KMS-11 (cell line): ENCODE data around the gene KL.

ENCODE experiments used
- H2AFZ ChIP-seq: fragments of 200-600 bp; sonication (generic); 2 replicates; pipeline ENCODE4 v1.6.1; 2016; ENCODE audit warnings: antibody characterized with exemption, mixed run types, low read depth
- H3K27ac ChIP-seq: fragments of 200-600 bp; sonication (generic); 2 replicates; pipeline ENCODE4 v1.6.1; 2016; ENCODE audit warnings: mild to moderate bottlenecking, mixed run types
- H3K27me3 ChIP-seq: fragments of 200-600 bp; sonication (generic); 2 replicates; pipeline ENCODE4 v1.6.1; 2017; ENCODE audit warnings: mild to moderate bottlenecking, low read depth, mixed run types, moderate library complexity; ENCODE audit not compliant: insufficient read depth
- H3K36me3 ChIP-seq: fragments of 200-600 bp; sonication (generic); 2 replicates; pipeline ENCODE4 v1.6.1; 2017; ENCODE audit warnings: mild to moderate bottlenecking, mixed run types; ENCODE audit not compliant: insufficient read depth
- H3K4me1 ChIP-seq: fragments of 200-600 bp; sonication (generic); 2 replicates; pipeline ENCODE4 v1.6.1; 2016; ENCODE audit warnings: mild to moderate bottlenecking, low read depth, mixed run types; ENCODE audit not compliant: poor library complexity, severe bottlenecking
- H3K4me2 ChIP-seq: fragments of 200-600 bp; sonication (generic); 2 replicates; pipeline ENCODE4 v1.7.0; 2016; ENCODE audit warnings: mild to moderate bottlenecking, mixed run types
- H3K4me3 ChIP-seq: fragments of 200-600 bp; sonication (generic); IDR thresholded peaks from 2 replicates; pipeline ENCODE4 v1.6.1; 2017; ENCODE audit warnings: low read depth, low read length, mixed read lengths; ENCODE audit not compliant: insufficient read depth
- H3K79me2 ChIP-seq: fragments of 200-600 bp; sonication (generic); 2 replicates; pipeline ENCODE4 v1.6.1; 2016; ENCODE audit warnings: low read depth, mixed run types; ENCODE audit not compliant: insufficient read depth
- H3K9ac ChIP-seq: fragments of 200-600 bp; sonication (generic); 2 replicates; pipeline ENCODE4 v1.6.1; 2016; ENCODE audit warnings: mild to moderate bottlenecking, mixed run types
- H4K20me1 ChIP-seq: fragments of 200-600 bp; sonication (generic); 2 replicates; pipeline ENCODE4 v1.6.1; 2016; ENCODE audit warnings: mild to moderate bottlenecking, mixed run types; ENCODE audit not compliant: insufficient read depth
- CTCF ChIP-seq: fragments of 200-600 bp; sonication (generic); conservative IDR thresholded peaks from 2 replicates; pipeline ENCODE4 v1.6.1; 2017; ENCODE audit warnings: low read depth, mild to moderate bottlenecking, antibody characterized with exemption, low read length, moderate library complexity, mixed read lengths

The KL gene

GRCh38 chr13:33037673-33038072, 21.4 kb downstream of the KL start:
- no peaks in the 10 kb centered on the region for H3K79me2 ChIP-seq
- H3K9ac ChIP-seq: no peak overlapping the region
- no peak for TF ChIP-seq CTCF
- no peaks in the 10 kb centered on the region for H3K27me3 ChIP-seq
- no peaks in the 10 kb centered on the region for H3K4me1 ChIP-seq
- H3K4me3 ChIP-seq: no peak overlapping the region
- H2AFZ ChIP-seq: no peak overlapping the region
- H3K27ac ChIP-seq: no peak overlapping the region
- H4K20me1 ChIP-seq: no peaks in the 10 kb centered on the region
- H3K36me3 ChIP-seq: no peaks in the 10 kb centered on the region
- no peak overlapping the region for H3K4me2 ChIP-seq

- TF ChIP-seq CTCF: no peak
- H3K4me3 ChIP-seq: no peak overlapping the region
- H3K27ac ChIP-seq: no peak overlapping the region
- H3K27me3 ChIP-seq: no peaks in the 10 kb centered on the region
- no peak overlapping the region for H3K9ac ChIP-seq
- H3K36me3 ChIP-seq: no peaks in the 10 kb centered on the region
- H4K20me1 ChIP-seq: no peaks in the 10 kb centered on the region
- H3K79me2 ChIP-seq: no peaks in the 10 kb centered on the region
- no peak overlapping the region for H3K4me2 ChIP-seq
- no peaks in the 10 kb centered on the region for H3K4me1 ChIP-seq
- no peak overlapping the region for H2AFZ ChIP-seq
Measured at GRCh38 chr13:33040090-33040489, 23.9 kb downstream of the KL start.

GRCh38 chr13:33045851-33046592, 29.8 kb downstream of the KL start:
- Histone ChIP-seq H3K4me2 (no peak overlapping the region), H4K20me1 (no peaks in the 10 kb centered on the region), H3K36me3 (no peaks in the 10 kb centered on the region), H3K27ac (no peak overlapping the region), H3K27me3 (no peaks in the 10 kb centered on the region), H2AFZ (no peak overlapping the region), H3K4me3 (no peak overlapping the region), H3K4me1 (peaks cover 8% of the 10 kb centered on the region), H3K9ac (no peak overlapping the region), H3K79me2 (no peaks in the 10 kb centered on the region)
- TF ChIP-seq CTCF: no peak

- no peaks in the 10 kb centered on the region for H4K20me1 ChIP-seq
- H3K27me3 ChIP-seq: no peaks in the 10 kb centered on the region
- no peak for TF ChIP-seq CTCF
- H3K9ac ChIP-seq: no peak overlapping the region
- H3K27ac ChIP-seq: no peak overlapping the region
- H3K36me3 ChIP-seq: no peaks in the 10 kb centered on the region
- no peak overlapping the region for H2AFZ ChIP-seq
- H3K4me1 ChIP-seq: peaks cover 29% of the 10 kb centered on the region
- H3K4me2 ChIP-seq: no peak overlapping the region
- no peaks in the 10 kb centered on the region for H3K79me2 ChIP-seq
- no peak overlapping the region for H3K4me3 ChIP-seq
Measured at GRCh38 chr13:33050161-33050560, 33.9 kb downstream of the KL start.
